GM12878 (cell line): ENCODE measurements around the gene HYOU1. TPM values are rescaled to one million over a fixed set of nuclear protein-coding genes. Genes with fewer than 3 reads are reported as not detected.
A peak's percentile ranks its signal among the peaks of the same experiment; 100 is the strongest.

Experiments
- BCLAF1 ChIP-seq: fragments of 450-650 bp; IDR thresholded peaks from 2 replicates; pipeline ENCODE4 v1.6.1; 2017; ENCODE audit warnings: antibody characterized with exemption, mild to moderate bottlenecking, moderate library complexity
- BHLHE40 ChIP-seq, 2 experiments: fragments of 450-650 bp in 1 of 2; IDR thresholded peaks; 2 replicates each; pipeline ENCODE4 v1.6.1; 2011 to 2017; ENCODE audit warnings: low read depth in 2 of 2, borderline replicate concordance in 1 of 2, improper control_type of control experiment in 1 of 2, low read length in 1 of 2, mild to moderate bottlenecking in 1 of 2
- CHD1 ChIP-seq: IDR thresholded peaks from 2 replicates; pipeline ENCODE4 v1.6.1; 2012; ENCODE audit warnings: low read depth, low read length, improper control_type of control experiment
- CREB1 ChIP-seq: IDR thresholded peaks from 2 replicates; pipeline ENCODE4 v1.6.1; 2012; ENCODE audit warnings: low read depth, mild to moderate bottlenecking, inconsistent platforms
- CREM ChIP-seq: IDR thresholded peaks from 2 replicates; pipeline ENCODE4 v1.6.1; 2014; ENCODE audit warnings: antibody characterized with exemption, low read depth
- CTCF ChIP-seq, 3 experiments: IDR thresholded peaks in 2 of 3; conservative IDR thresholded peaks in 1 of 3; 2 replicates each; pipeline ENCODE4 v1.5.1; 2011; ENCODE audit warnings: low read depth in 3 of 3, low read length in 3 of 3, mild to moderate bottlenecking in 3 of 3, control low read depth in 2 of 3, moderate library complexity in 2 of 3, inconsistent platforms in 1 of 3, mixed read lengths in 1 of 3; ENCODE audit not compliant: control insufficient read depth in 2 of 3, insufficient read depth in 1 of 3; ENCODE audit errors: extremely low read depth in 1 of 3
- GATAD2B ChIP-seq: fragments of 450-650 bp; conservative IDR thresholded peaks from 2 replicates; pipeline ENCODE4 v1.6.1; 2017; ENCODE audit warnings: low read depth, mild to moderate bottlenecking, moderate library complexity
- IKZF1 ChIP-seq: fragments of 450-650 bp; conservative IDR thresholded peaks from 2 replicates; pipeline ENCODE4 v1.6.1; 2017; ENCODE audit warnings: antibody characterized with exemption, mild to moderate bottlenecking
- KLF5 ChIP-seq: fragments of 450-650 bp; IDR thresholded peaks from 2 replicates; pipeline ENCODE4 v1.6.1; 2014; ENCODE audit warnings: mild to moderate bottlenecking; ENCODE audit not compliant: partially characterized antibody
- LARP7 ChIP-seq: fragments of 450-650 bp; IDR thresholded peaks from 2 replicates; pipeline ENCODE4 v1.6.1; 2017; ENCODE audit warnings: mild to moderate bottlenecking
- MLLT1 ChIP-seq: fragments of 450-650 bp; IDR thresholded peaks from 2 replicates; pipeline ENCODE4 v1.6.1; 2016; ENCODE audit warnings: mild to moderate bottlenecking
- NKRF ChIP-seq: fragments of 450-650 bp; conservative IDR thresholded peaks from 2 replicates; pipeline ENCODE4 v1.6.1; 2017; ENCODE audit warnings: mild to moderate bottlenecking, moderate library complexity
- PBX3 ChIP-seq: IDR thresholded peaks from 2 replicates; pipeline ENCODE4 v1.6.1; 2011; ENCODE audit warnings: mild to moderate bottlenecking, low read depth, low read length, moderate library complexity; ENCODE audit not compliant: insufficient replicate concordance
- POLR2AphosphoS2 ChIP-seq: IDR thresholded peaks from 2 replicates; pipeline ENCODE4 v1.6.1; 2011; ENCODE audit warnings: low read depth, mild to moderate bottlenecking, low read length, improper control_type of control experiment, moderate library complexity
- RB1 ChIP-seq: fragments of 450-650 bp; formaldehyde crosslinking; IDR thresholded peaks from 2 replicates; pipeline ENCODE4 v1.6.1; 2017; ENCODE audit warnings: mild to moderate bottlenecking, borderline replicate concordance
- TAF1 ChIP-seq: IDR thresholded peaks from 2 replicates; pipeline ENCODE4 v1.6.1; 2011; ENCODE audit warnings: mild to moderate bottlenecking, low read depth, low read length, borderline replicate concordance
- YY1 ChIP-seq: IDR thresholded peaks from 2 replicates; pipeline ENCODE4 v1.6.1; 2011; ENCODE audit warnings: low read depth, mild to moderate bottlenecking, low read length
- ZBED1 ChIP-seq: IDR thresholded peaks from 2 replicates; pipeline ENCODE4 v1.6.1; 2016; ENCODE audit warnings: borderline replicate concordance
- ZNF207 ChIP-seq: fragments of 450-650 bp; IDR thresholded peaks from 2 replicates; pipeline ENCODE4 v1.6.1; 2014; ENCODE audit warnings: antibody characterized with exemption, mild to moderate bottlenecking, borderline replicate concordance
- polyA plus RNA-seq, 11 experiments: library from polyadenylated mRNA; depleted of rRNA in 4 of 11; unstranded in 6 of 11; stranded (reverse) in 5 of 11; fragments of >200 nt; fragmentation: Nextera tagmentation in 4 of 11; fragmentation: Illumina TruSeq in 1 of 11; extraction: Ambion mirVana in 4 of 11; extraction: Trizol in 1 of 11; gene quantifications; 1 replicate in 1 of 11; 2 replicates in 10 of 11; pipeline versions ENCODE4 v1.2.1 to v1.2.3, GENCODE V29; 2011 to 2016; ENCODE audit warnings: inconsistent platforms in 2 of 11, missing spikeins in 2 of 11, low read depth in 1 of 11
- total RNA-seq, 4 experiments: library from RNA; depleted of rRNA in 3 of 4; stranded (reverse); fragments of >200 nt in 3 of 4; fragmentation: Illumina TruSeq in 1 of 4; extraction: Trizol in 1 of 4; gene quantifications; 2 replicates each; pipeline versions ENCODE4 v1.2.1 to v1.2.3, GENCODE V29; 2013 to 2021

The HYOU1 gene
- total and polyA plus RNA-seq, 10 of the 15 experiments (the other 5 are each of a cell fraction or from before 2014, with no cell fraction given): 15.4 to 157 (median 109) TPM

GRCh38 chr11:119057000-119057769 is at the start of gene HYOU1 (continued):
- TF ChIP-seq BCLAF1 (peak; percentile 73; the same call in 1 of the 2 replicates), YY1 (0 out of 2 replicates have a peak, but pooled peaks have one; percentile 14), CHD1 (0 out of 2 replicates have a peak, but pooled peaks have one; percentile 38), RB1 (no peak; the same call in 1 of the 2 replicates), CTCF (IDR thresholded peaks at IDR 0.05 in 2 of 3, conservative IDR thresholded peaks at IDR 0.05 in 1 of 3; ENCODE audit: control insufficient read depth in 2 of 3, extremely low read depth in 1 of 3, insufficient read depth in 1 of 3, low read depth in 3 of 3, low read length in 3 of 3) (peak; percentile 17 to 26 (median 22); a peak in 2 of 6 replicates), POLR2AphosphoS2 (no peak; the same call in 1 of the 2 replicates), GATAD2B (peak; percentile 63; the same call in 1 of the 2 replicates), CREM (peak; percentile 72), NKRF (peak; percentile 60), LARP7 (no peak; the same call in 1 of the 2 replicates), PBX3 (no peak), ZBED1 (no peak), IKZF1 (peak; percentile 67), MLLT1 (0 out of 2 replicates have a peak, but pooled peaks have one; percentile 8), CREB1 (peak; percentile 85), KLF5 (peak; percentile 72), BHLHE40 (IDR thresholded peaks at IDR 0.05; ENCODE audit: borderline replicate concordance in 1 of 2, low read depth in 2 of 2, low read length in 1 of 2) (peak in 1 of 2 experiments; percentile 74; a peak in 2 of 4 replicates), TAF1 (peak; percentile 88), ZNF207 (no peak)
